HG03139 (cell line): ENCODE measurements around the gene FN3K.

ENCODE experiments used
- ATAC-seq: cut with Tn5 transposase; IDR thresholded peaks from one replicate; pipeline ENCODE4 v1.9.1; 2021; ENCODE audit not compliant: unreplicated experiment

The FN3K gene

DNA sequence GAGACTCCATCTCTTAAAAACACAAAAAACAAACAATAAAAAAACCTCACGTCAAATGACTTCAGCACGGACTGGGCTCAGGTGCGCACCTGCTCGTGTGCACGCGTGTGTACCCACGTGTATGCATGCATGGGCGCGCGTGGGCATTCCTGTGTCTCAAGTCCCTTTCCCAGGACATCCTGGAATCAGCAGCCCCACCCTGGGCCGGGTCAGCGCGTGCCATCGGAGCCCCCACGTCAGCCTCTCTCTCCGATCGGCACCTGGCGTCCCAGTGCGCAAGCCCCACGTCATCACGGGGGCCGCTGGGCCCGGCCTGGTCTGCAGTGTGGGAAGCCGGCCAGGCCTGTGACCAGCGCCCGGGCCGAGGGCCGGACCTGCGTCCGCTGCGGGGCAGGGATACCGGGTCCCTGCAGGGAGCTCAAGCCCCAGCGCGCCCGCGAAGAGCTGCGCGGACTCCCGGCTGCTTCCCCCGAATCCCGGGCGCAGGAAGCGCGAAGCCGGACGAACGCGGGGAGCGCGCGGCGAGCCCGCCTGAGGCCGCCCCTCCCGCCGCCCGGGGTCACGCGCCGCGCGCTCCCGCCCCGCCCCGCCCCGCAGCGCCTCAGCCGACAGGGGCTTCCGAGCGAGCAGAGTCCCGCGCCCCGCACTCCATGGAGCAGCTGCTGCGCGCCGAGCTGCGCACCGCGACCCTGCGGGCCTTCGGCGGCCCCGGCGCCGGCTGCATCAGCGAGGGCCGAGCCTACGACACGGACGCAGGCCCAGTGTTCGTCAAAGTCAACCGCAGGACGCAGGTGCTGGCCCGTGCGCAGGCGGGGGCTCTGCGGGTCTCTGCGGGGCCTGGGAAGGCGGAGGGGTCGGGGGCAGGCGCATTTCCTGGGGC, at the start of gene FN3K:
Gene FN3K (plus strand): TSS at position 629 of the 880 bp plus-strand sequence. CDS start 22 bp downstream, at position 651.
- ATAC-seq, result no peak

GRCh38 chr17:82686366-82687324, 48.8 kb upstream of the FN3K start:
- ATAC-seq, result no peak

DNA sequence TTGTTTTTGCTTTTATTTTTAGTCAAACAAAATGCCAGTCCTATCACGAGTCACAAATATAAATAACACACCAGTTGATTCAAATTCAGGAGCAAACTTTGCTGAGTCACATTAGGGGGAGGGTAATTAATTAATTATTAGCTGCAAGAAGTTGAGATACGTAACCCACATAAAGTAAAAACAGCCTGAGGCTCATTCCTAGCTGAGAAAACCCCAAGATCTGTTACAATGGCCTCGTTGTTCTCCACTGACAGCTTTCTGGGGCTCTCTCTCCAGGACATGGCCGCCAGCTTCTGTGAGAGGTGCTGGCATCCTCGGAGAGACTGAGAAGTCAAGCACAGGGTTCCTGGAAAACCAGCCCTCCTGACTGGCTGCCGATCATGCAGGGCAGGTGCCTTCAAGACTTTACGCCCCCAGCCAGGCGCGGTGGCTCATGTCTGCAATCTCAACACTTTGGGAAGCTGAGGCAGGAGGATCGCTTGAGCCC, 48.0 kb upstream of the FN3K start:
- ATAC-seq, result no peak

DNA sequence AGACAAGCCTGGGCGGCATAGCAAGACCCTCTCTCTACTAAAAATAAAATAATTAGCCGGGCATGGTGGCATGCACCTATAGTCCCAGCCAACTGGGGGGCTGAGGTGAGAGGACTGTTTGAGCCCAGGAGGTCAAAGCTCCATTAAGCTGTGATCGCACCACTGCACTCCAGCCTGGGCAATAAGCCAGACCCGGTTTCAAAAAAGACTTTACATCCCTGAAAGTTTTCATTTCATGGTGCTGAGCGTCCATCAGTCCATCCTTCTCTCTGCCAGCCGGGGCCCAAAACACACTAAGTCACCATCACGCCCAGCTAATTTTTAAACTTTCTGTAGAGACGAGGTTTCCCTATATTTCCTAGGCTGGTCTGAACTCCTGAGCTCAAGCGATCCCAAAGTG, 47.5 kb upstream of the FN3K start:
- no peak for ATAC-seq

DNA sequence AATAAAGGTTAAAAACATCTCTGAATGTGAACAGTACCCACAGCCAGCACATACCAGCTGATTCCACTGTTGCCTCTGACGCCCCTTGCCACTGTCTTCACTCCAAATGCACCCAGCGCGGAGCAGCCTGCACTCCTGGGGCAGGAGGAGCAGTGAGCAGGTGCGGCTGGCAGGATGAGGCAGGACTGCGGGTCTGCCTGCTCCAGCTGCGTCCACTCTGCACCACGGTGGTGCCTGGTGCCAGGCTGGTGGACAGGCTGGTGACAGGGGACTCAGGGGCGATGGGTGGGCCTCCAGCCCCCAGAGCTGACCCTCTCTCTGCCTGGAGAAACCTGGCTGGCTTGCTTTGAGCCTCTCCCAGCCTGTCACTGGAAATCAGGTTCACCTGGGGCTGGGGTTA, 46.3 kb upstream of the FN3K start:
- ATAC-seq, result no peak

GRCh38 chr17:82690786-82691489, 44.5 kb upstream of the FN3K start:
- no peak for ATAC-seq

DNA sequence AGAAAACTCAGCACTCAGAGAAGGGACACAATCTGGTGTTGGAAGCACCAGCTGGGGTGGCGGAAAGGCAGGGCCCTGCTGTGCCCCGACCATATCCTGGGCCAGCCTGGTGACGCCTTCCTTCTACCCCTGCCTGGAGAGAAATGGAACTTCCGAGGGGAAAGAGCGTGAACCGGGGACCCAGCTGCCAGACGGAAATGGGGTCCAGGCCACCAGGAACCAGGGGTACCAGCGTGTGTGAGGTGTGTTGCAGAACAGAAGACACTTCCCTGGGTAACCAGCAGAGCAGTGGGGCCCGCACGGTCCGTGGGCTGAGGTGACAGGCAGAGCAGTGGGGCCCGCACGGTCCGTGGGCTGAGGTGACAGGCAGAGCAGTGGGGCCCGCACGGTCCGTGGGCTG, 43.7 kb upstream of the FN3K start:
- ATAC-seq, result no peak

GRCh38 chr17:82692268-82692667, 43.1 kb upstream of the FN3K start:
- no peak for ATAC-seq

DNA sequence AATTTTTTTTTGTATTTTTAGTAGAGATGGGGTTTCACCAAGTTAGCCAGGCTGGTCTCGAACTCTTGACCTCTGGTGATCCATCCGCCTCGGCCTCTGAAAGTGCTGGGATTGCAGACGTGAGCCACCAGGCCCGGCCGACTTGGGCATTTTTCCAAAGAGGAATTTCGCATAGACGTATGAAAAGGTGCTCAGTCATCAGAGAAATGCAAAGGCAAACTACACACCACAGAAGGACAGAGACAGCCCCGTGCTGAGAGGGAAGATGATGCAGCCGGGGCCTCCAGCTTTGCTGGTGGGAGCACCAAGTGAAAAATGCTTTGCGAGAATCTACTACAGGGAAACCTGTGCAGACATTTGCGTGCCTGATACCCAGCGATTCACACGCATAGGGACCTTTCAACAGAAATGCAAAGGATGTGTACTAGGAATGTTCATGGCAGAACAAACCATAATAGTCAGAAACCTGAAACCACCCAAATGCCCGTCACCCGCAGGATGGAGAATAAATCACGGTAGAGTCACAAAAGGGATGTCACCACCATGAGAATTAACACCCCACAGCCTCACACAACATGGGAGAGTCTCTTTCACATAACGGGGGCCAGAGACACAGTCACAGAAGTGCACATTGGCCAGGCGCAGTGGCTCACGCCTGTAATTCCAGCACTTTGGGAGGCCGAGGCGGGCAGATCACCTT, 42.1 kb upstream of the FN3K start:
- no peak for ATAC-seq

DNA sequence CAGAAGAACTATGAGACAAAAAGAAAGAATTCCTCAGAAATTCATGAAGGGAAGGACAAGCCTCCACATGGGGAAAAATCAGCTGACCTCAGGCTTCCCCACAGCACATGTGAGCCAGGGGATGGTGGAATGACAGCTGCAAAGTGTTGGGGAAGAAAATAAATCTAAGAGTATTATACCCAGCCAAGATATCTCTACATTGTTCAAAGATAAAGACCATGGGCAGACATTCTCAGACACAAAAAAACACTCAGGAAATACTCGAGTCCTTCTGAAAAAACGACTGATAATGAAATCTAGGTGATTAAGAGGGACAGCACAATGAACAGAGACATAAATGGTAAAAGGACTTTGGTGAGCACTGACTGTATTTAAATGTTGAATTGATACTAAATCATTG, 40.8 kb upstream of the FN3K start:
- ATAC-seq, result no peak

- no peak for ATAC-seq
Measured at GRCh38 chr17:82696259-82696658, 39.2 kb upstream of the FN3K start.

DNA sequence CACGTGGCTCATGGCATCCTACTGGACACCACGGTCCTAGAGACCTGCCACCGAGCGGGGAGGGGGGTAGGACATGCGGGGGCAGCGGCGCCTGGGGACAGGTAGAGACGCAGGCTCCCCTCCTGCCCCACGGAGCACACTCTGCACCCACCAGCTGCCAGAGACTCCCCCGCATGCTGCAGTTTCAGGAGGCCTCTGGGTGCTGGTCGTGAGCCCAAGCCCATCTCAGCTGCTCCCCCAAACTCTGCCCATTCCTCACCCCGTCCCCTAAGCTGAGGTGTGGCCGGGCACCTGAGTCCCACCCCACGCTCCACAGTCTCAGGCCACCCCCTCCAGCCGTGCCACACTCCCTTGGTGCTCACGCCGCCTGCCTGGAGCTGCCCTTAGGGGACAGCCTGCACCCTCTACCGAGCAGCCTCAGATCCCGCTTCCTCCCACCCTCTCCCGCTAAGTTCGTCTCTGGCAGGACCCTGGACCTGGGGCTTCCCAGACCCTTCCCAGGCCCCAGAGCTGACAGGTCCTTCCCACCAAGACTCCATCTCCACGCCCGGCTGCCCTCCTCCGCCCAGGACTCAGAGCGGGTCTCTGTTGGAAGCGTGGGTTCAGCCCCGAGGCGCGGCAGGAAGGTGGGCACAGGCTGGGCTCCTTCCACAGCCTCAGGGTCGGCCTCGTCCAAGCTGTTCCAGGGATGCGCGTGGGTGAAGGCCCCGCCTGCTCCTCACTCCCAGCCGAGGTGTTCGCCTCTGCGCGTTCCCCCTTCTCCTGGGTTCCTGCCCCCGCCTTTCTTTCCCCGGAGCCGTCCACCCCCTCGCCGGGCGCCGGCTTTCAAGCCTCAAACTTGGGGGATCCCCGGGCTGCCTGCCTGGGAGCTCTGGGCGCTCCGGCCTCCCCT, 38.3 kb upstream of the FN3K start:
- no peak for ATAC-seq

DNA sequence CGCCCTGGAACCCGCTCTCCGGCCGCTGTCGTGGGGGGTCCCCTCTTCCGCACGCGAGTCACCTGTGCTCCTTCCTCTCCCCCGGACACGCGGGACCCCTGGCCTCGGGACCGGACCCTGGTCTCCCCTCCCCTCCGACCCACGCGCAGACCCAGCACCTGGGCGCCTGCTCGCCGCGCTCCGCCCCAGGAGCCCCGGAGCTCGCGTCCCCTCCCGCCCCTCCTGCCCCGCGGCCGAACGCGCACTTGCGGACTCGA, 37.7 kb upstream of the FN3K start:
- no peak for ATAC-seq

DNA sequence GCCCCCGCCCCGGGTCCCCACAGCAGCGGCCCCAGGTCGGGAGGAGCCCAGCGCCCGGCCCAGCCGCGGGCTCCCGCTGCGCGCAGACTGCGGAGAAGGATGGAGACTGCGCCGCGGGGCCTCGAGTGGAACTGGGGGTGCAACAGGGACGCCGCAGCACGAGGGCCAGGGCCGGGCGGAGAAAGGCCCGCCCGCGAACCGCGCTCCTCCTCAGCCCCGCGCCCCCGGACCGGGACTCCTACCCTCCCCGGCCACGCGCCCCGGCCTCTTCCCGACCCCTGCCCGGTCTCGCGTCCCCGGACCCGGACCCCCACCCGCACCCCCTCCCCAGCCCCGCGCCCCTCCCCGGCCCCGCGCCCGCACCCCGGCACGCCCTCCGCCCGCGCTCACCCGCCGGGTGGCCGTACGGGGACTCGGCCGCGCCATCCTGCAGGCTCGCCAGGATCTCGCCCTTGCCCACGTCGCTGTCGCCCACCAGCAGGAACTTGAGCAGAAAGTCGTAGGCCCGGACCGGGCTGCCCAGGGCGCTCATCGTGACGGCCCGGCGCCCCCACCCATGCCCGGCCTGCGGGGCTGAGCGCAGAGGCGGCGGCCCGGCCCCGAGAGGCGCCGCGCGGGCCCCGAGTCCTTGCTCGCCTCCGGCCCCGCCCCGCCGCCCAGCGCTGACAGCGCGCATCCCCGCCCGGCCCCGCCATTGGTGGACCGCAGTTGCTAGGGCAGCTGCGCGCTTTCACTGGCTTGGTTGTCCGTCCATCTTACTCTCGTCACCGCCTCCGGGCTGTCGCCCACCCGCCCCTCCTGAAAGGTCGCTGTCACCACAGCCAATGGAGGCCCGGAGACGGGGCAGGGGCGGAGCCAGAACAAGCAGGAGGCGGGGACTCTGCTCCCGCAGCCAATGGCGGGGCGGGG, 37.1 kb upstream of the FN3K start, which contains the start of gene RAB40B:
Gene RAB40B (minus strand): TSS at position 634 of the 909 bp plus-strand sequence. CDS start 102 bp downstream, at position 532.
- peak; percentile 92 for ATAC-seq

DNA sequence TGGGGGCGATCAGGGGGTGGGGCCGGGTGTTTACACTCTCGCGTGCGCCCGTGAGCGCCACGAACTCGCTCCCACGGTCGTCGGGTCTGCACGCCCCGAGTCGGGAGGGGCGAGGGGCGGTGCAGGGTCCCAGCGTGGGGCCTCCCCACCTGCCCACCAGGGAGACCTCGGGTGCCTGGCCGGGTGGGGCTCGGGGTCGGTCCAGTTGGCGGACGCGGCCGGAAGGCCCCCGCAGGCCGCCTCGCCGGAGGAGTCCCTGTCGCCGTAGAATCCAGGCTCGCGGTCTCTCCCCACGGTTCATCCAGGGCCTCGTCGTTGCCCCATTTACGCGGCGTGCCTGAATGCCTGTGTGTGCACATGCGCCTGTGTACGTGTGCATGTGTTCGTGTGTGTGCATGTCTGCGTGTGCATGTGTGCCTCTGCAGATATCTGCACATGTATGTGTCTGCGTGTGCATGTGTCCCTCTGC, 36.4 kb upstream of the FN3K start:
- peak; percentile 8 for ATAC-seq

- ATAC-seq, result no peak
Measured at GRCh38 chr17:82699551-82699950, 35.9 kb upstream of the FN3K start.

DNA sequence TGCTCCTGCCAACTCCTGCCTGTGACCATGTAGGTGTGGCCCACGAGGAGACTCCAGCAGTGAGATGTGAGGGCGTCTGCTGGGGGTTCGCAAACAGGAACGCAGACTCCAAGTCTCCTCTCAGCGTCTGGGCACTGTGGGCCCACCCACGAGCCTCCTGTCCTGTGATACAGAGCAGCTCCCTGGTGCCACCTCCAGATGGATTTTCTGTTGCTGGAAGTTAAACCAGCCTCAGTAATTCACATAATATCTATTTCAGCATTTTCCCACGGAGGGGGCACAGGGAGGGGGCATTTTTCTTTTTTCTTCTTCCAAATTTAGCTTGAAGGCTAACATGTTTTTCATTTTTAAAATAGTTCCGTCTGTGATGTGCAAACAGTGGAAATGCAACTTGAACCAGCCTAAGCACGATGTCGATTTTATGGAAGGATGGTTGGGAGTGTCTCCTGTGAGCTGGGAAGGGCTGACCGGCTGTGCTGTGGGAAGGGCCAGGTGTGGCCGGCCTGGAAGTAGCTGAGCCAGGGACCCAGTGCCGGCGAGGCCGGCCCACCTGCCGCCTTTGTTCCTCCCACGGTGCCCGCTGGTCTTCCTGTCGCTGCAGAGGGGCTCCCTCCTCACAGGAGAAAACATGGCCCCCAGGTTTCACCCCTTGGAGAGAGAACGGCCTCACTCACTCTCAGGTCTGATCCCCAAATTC, 33.0 kb upstream of the FN3K start:
- no peak for ATAC-seq
